ENCODE measurements around the gene RANGAP1.

RANGAP1 gene

GRCh38 chr22:41237036-41237706 is 48.8 kb downstream of the RANGAP1 start:
- ATAC-seq = no peak
- TF ChIP-seq ISL1 (CRISPR knock-in tag; IDR thresholded peaks at IDR 0.05) (no peak), ZFP3 (CRISPR knock-in tag; IDR thresholded peaks at IDR 0.05) (no peak), GLIS3 (CRISPR knock-in tag; IDR thresholded peaks at IDR 0.05) (no peak), ZFP30 (CRISPR knock-in tag; IDR thresholded peaks at IDR 0.05) (no peak), TCF4 (CRISPR knock-in tag; IDR thresholded peaks at IDR 0.05; ENCODE audit: borderline replicate concordance) (no peak), ZNF70 (CRISPR knock-in tag; IDR thresholded peaks at IDR 0.05) (no peak), ZNF8 (CRISPR knock-in tag; IDR thresholded peaks at IDR 0.05) (no peak), ARNTL (CRISPR knock-in tag; IDR thresholded peaks at IDR 0.05; ENCODE audit: borderline replicate concordance, low read depth) (no peak), SNAI2 (CRISPR knock-in tag; IDR thresholded peaks at IDR 0.05) (no peak), ZNF565 (CRISPR knock-in tag; conservative IDR thresholded peaks at IDR 0.05; ENCODE audit: low read depth) (no peak), CSRNP3 (CRISPR knock-in tag; IDR thresholded peaks at IDR 0.05) (no peak), POU6F1 (CRISPR knock-in tag; IDR thresholded peaks at IDR 0.05; ENCODE audit: borderline replicate concordance, low read depth) (no peak)
- TF ChIP-seq, protein P1, sequence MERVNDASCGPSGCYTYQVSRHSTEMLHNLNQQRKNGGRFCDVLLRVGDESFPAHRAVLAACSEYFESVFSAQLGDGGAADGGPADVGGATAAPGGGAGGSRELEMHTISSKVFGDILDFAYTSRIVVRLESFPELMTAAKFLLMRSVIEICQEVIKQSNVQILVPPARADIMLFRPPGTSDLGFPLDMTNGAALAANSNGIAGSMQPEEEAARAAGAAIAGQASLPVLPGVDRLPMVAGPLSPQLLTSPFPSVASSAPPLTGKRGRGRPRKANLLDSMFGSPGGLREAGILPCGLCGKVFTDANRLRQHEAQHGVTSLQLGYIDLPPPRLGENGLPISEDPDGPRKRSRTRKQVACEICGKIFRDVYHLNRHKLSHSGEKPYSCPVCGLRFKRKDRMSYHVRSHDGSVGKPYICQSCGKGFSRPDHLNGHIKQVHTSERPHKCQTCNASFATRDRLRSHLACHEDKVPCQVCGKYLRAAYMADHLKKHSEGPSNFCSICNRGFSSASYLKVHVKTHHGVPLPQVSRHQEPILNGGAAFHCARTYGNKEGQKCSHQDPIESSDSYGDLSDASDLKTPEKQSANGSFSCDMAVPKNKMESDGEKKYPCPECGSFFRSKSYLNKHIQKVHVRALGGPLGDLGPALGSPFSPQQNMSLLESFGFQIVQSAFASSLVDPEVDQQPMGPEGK (CRISPR knock-in tag; IDR thresholded peaks at IDR 0.05; ENCODE audit: borderline replicate concordance) = no peak
- TF ChIP-seq, protein P2, sequence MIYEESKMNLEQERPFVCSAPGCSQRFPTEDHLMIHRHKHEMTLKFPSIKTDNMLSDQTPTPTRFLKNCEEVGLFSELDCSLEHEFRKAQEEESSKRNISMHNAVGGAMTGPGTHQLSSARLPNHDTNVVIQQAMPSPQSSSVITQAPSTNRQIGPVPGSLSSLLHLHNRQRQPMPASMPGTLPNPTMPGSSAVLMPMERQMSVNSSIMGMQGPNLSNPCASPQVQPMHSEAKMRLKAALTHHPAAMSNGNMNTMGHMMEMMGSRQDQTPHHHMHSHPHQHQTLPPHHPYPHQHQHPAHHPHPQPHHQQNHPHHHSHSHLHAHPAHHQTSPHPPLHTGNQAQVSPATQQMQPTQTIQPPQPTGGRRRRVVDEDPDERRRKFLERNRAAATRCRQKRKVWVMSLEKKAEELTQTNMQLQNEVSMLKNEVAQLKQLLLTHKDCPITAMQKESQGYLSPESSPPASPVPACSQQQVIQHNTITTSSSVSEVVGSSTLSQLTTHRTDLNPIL (CRISPR knock-in tag; IDR thresholded peaks at IDR 0.05; ENCODE audit: low read depth) = no peak

- TF ChIP-seq ZNF70 (CRISPR knock-in tag; IDR thresholded peaks at IDR 0.05) = no peak
- no peak for ATAC-seq
Measured at GRCh38 chr22:41234815-41235695, 50.9 kb downstream of the RANGAP1 start.

GRCh38 chr22:41231369-41231768 is 54.6 kb downstream of the RANGAP1 start:
- no peak for ATAC-seq
- TF ChIP-seq TSHZ2 (CRISPR knock-in tag; IDR thresholded peaks at IDR 0.05) (no peak), ZNF8 (CRISPR knock-in tag; IDR thresholded peaks at IDR 0.05) (no peak), PPARA (CRISPR knock-in tag; IDR thresholded peaks at IDR 0.05; ENCODE audit: borderline replicate concordance) (no peak), ZNF70 (CRISPR knock-in tag; IDR thresholded peaks at IDR 0.05) (no peak), ZC3H10 (CRISPR knock-in tag; IDR thresholded peaks at IDR 0.05) (no peak), ARNTL (CRISPR knock-in tag; IDR thresholded peaks at IDR 0.05; ENCODE audit: borderline replicate concordance, low read depth) (no peak), ZFP30 (CRISPR knock-in tag; IDR thresholded peaks at IDR 0.05) (no peak), GLIS3 (CRISPR knock-in tag; IDR thresholded peaks at IDR 0.05) (no peak), ESRRG (CRISPR knock-in tag; IDR thresholded peaks at IDR 0.05) (no peak), POU6F1 (CRISPR knock-in tag; IDR thresholded peaks at IDR 0.05; ENCODE audit: borderline replicate concordance, low read depth) (no peak), ISL1 (CRISPR knock-in tag; IDR thresholded peaks at IDR 0.05) (no peak), TOX (CRISPR knock-in tag; IDR thresholded peaks at IDR 0.05; ENCODE audit: borderline replicate concordance) (no peak), ZFP3 (CRISPR knock-in tag; IDR thresholded peaks at IDR 0.05) (no peak), ZNF565 (CRISPR knock-in tag; conservative IDR thresholded peaks at IDR 0.05; ENCODE audit: low read depth) (no peak)

All from SK-N-SH treated with all-trans-retinoic acid at 6 μM for 48 hours (cell line).